ENCODE data around the gene EGFL7.

The EGFL7 gene

GRCh38 chr9:136668983-136669790 lies 6.5 kb downstream of the EGFL7 start:
- Histone ChIP-seq H2AFZ (no peak overlapping the region), H3K4me3 (ENCODE audit: low read depth, low read length) (peak overlapping the region; percentile 33)

GRCh38 chr9:136669791-136670464 lies 7.2 kb downstream of the EGFL7 start:
- peaks cover 2% of the 10 kb centered on the region for H3K4me1 ChIP-seq
- H3K4me2 ChIP-seq (ENCODE audit: low read length), result no peak overlapping the region
- H3K36me3 ChIP-seq (ENCODE audit: control insufficient read depth, insufficient read depth, low read length), result no peaks in the 10 kb centered on the region
- no peak overlapping the region for H2AFZ ChIP-seq
- H3K79me2 ChIP-seq, result no peaks in the 10 kb centered on the region
- H3K4me3 ChIP-seq (ENCODE audit: low read depth, low read length), result no peak overlapping the region
- TF ChIP-seq CTCF (IDR thresholded peaks at IDR 0.05), result no peak
- no peak overlapping the region for H3K27ac ChIP-seq
- no peak overlapping the region for H3K9ac ChIP-seq
- no peaks in the 10 kb centered on the region for H3K27me3 ChIP-seq (ENCODE audit: control insufficient read depth, insufficient read depth, low read length)
- H3K9me3 ChIP-seq (ENCODE audit: control insufficient read depth, low read length), result no peaks in the 10 kb centered on the region

More at GRCh38 chr9:136668983-136669790, 6.5 kb downstream of the EGFL7 start:
- no peaks in the 10 kb centered on the region for H3K36me3 ChIP-seq (ENCODE audit: control insufficient read depth, insufficient read depth, low read length)
- H3K4me1 ChIP-seq, result peaks cover 2% of the 10 kb centered on the region
- H3K9me3 ChIP-seq (ENCODE audit: control insufficient read depth, low read length), result no peaks in the 10 kb centered on the region
- no peak for TF ChIP-seq CTCF (IDR thresholded peaks at IDR 0.05)
- H3K4me2 ChIP-seq (ENCODE audit: low read length), result no peak overlapping the region
- H3K27me3 ChIP-seq (ENCODE audit: control insufficient read depth, insufficient read depth, low read length), result no peaks in the 10 kb centered on the region
- no peaks in the 10 kb centered on the region for H3K79me2 ChIP-seq
- H3K27ac ChIP-seq, result no peak overlapping the region
- no peak overlapping the region for H3K9ac ChIP-seq

GRCh38 chr9:136670576-136671253 lies 8.0 kb downstream of the EGFL7 start:
- TF ChIP-seq CTCF (IDR thresholded peaks at IDR 0.05), result no peak
- Histone ChIP-seq H3K27me3 (ENCODE audit: control insufficient read depth, insufficient read depth, low read length) (no peaks in the 10 kb centered on the region), H3K79me2 (no peaks in the 10 kb centered on the region), H3K4me3 (ENCODE audit: low read depth, low read length) (no peak overlapping the region), H3K4me1 (peaks cover 2% of the 10 kb centered on the region), H3K4me2 (ENCODE audit: low read length) (no peak overlapping the region), H3K27ac (no peak overlapping the region), H3K9ac (no peak overlapping the region), H3K36me3 (ENCODE audit: control insufficient read depth, insufficient read depth, low read length) (no peaks in the 10 kb centered on the region), H2AFZ (no peak overlapping the region), H3K9me3 (ENCODE audit: control insufficient read depth, low read length) (no peaks in the 10 kb centered on the region)

- Histone ChIP-seq H3K4me3 (ENCODE audit: low read depth, low read length) (no peak overlapping the region), H2AFZ (no peak overlapping the region), H3K4me2 (ENCODE audit: low read length) (no peak overlapping the region), H3K9me3 (ENCODE audit: control insufficient read depth, low read length) (no peaks in the 10 kb centered on the region), H3K9ac (no peak overlapping the region), H3K36me3 (ENCODE audit: control insufficient read depth, insufficient read depth, low read length) (no peaks in the 10 kb centered on the region), H3K4me1 (peaks cover 2% of the 10 kb centered on the region), H3K27me3 (ENCODE audit: control insufficient read depth, insufficient read depth, low read length) (no peaks in the 10 kb centered on the region), H3K79me2 (no peaks in the 10 kb centered on the region), H3K27ac (no peak overlapping the region)
- TF ChIP-seq CTCF (IDR thresholded peaks at IDR 0.05), result no peak
Measured at GRCh38 chr9:136671254-136671614, 8.5 kb downstream of the EGFL7 start.
